AG10803 (cell line): ENCODE data around the gene ZDHHC14.
"Not testable (repeated sequence)": the region's sequence is repeated elsewhere in the genome, so short reads cannot be mapped to it uniquely, and the experiment has no call there.

Experiments used
- DNase-seq: peaks from one replicate; pipeline ENCODE4 v3.0.0; 2010; ENCODE audit warnings: low read depth
- H3K4me3 ChIP-seq: 2 replicates; pipeline ENCODE4 v1.5.1; 2011; ENCODE audit warnings: mild to moderate bottlenecking, low read length, control low read depth
- CTCF ChIP-seq: conservative IDR thresholded peaks from 2 replicates; pipeline ENCODE4 v1.5.1; 2011; ENCODE audit warnings: mild to moderate bottlenecking, low read length, control low read depth, inconsistent platforms

ZDHHC14 gene

DNA sequence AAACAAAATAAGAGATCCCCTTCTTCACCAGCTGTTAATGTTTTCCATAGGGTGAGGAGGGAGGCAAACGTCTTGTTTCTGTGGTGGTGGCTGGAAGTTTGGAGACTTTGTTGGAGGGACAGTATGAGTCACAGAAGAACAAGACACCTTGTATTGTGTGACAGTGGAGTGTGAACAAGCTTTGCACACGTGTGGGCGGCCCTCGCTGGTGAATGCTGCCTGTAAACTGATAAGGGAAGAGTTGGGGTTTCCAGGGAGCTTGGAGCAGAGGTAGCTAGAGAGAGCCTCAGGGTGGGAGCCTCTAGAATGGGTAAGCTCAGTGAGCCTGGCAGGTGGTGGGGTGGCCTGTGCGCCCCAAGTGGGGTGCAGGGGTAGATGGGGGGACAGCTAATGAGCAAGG, 78.3 kb downstream of the ZDHHC14 start:
- TF ChIP-seq CTCF, result no peak
- no peak for DNase-seq

DNA sequence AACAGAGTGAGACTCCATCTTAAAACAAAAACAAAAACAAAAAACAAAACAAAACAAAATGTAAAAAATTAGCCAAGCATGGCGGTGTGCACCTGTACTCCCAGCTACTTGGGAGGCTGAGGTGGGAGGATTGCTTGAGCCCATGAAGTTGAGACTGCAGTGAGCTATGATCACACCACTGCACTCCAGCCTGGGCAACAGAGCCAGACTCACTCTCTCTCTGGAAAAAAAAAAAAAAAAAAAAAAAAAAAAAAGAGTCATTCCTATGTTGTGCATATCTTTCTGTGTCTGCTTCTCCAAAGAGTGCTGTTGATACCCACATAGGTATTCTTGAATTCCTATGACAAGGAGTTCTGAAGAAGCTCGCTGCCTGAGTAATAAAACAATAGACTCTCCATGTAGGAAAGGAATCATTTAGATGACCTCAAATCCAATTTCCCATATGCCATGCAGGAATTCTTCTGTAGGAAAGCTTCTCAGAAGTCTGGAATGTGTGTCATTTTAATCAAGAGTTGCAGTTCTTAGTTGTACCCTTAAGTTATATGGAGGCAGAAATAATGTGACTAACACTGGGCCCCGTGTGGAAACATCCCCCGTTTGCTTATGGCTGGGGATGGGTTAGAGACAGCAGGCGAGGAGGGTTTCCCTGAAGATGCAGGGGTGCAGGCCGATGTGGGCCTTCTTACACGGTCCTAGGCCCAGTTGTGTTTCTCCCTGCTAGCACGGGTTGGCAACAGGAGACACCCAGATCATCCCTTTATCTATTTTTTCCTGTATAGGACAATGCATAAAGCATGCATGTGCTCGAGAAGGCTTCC, 79.4 kb downstream of the ZDHHC14 start:
- DNase-seq, result peak; percentile 40
- H3K4me3 ChIP-seq, result no peak overlapping the region
- no peak for TF ChIP-seq CTCF

More for the DNA sequence above, 78.3 kb downstream of the ZDHHC14 start:
- no peak overlapping the region for H3K4me3 ChIP-seq

- H3K4me3 ChIP-seq, result no peak overlapping the region
- DNase-seq, result peak; percentile 10
Measured at GRCh38 chr6:157461000-157461915, 80.3 kb downstream of the ZDHHC14 start.

GRCh38 chr6:157462956-157463742, 82.2 kb downstream of the ZDHHC14 start:
- H3K4me3 ChIP-seq, result no peak overlapping the region
- no peak for TF ChIP-seq CTCF
- DNase-seq, result no peak

More at GRCh38 chr6:157461000-157461915, 80.3 kb downstream of the ZDHHC14 start:
- no peak for TF ChIP-seq CTCF

DNA sequence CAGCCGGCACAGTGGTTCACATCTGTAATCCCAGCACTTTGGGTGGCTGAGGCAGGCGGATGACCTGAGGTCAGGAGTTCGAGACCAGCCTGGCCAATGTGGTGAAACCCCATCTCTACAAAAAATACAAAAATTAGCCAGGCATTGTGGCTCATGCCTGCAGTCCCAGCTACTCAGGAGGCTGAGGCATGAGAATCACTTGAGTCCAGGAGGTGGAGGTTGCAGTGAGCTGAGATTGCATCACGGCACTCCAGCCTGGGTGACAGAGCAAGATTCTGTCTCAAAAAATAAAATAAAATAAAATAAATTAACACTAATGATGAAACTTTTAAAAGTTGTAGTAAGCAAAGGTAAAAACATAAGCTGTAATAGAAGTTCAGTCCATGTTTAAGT, 82.7 kb downstream of the ZDHHC14 start:
- DNase-seq, H3K4me3 ChIP-seq: not testable (repeated sequence)

- H3K4me3 ChIP-seq, result no peak overlapping the region
- TF ChIP-seq CTCF, result no peak
- no peak for DNase-seq
Measured at GRCh38 chr6:157464653-157465535, 83.9 kb downstream of the ZDHHC14 start.
